Prostate gland (tissue), 2 donors: ENCODE data around the gene KCND3.

ENCODE experiments used
- CTCF ChIP-seq, 4 experiments: fragments of 200-600 bp in 2 of 4; fragments of 450-650 bp in 2 of 4; sonication (generic) in 2 of 4; IDR thresholded peaks; 1 replicate in 3 of 4; 2 replicates in 1 of 4; pipeline ENCODE4 v1.5.1; 2016 to 2019; ENCODE audit warnings: antibody characterized with exemption in 4 of 4, mild to moderate bottlenecking in 2 of 4, moderate library complexity in 2 of 4
- POLR2AphosphoS5 ChIP-seq: sonication (generic); formaldehyde crosslinking; IDR thresholded peaks from one replicate; pipeline ENCODE4 v1.6.1; 2017; ENCODE audit warnings: antibody characterized with exemption

- TF ChIP-seq CTCF (IDR thresholded peaks at IDR 0.05) (no peak), POLR2AphosphoS5 (no peak)
Measured at GRCh38 chr1:111882986-111883560, 106.4 kb downstream of the KCND3 start.
